GM12891 (cell line): Measurements from ENCODE around the gene GNAO1.

Experiments
- DNase-seq: peaks from one replicate; pipeline ENCODE4 v3.0.0; 2011; ENCODE audit warnings: low spot score; ENCODE audit not compliant: insufficient read length
- FAIRE-seq: peaks from 2 replicates; lab custom pipeline; 2011; peaks lifted over from hg19 to GRCh38; lab: Jason Lieb, UNC
- PAX5 ChIP-seq: IDR thresholded peaks from 2 replicates; pipeline ENCODE4 v1.6.1; 2011; ENCODE audit warnings: low read length, moderate library complexity, mild to moderate bottlenecking; ENCODE audit not compliant: insufficient read depth, severe bottlenecking
- POLR2A ChIP-seq: IDR thresholded peaks from 2 replicates; pipeline ENCODE4 v1.6.1; 2011; ENCODE audit warnings: low read depth, low read length, control low read depth
- POLR2AphosphoS5 ChIP-seq: IDR thresholded peaks from 2 replicates; pipeline ENCODE4 v1.6.1; 2011; ENCODE audit warnings: low read depth, low read length, control low read depth
- POU2F2 ChIP-seq: IDR thresholded peaks from 2 replicates; pipeline ENCODE4 v1.6.1; 2011; ENCODE audit warnings: low read depth, mild to moderate bottlenecking, control low read depth, low read length, moderate library complexity
- SPI1 ChIP-seq: IDR thresholded peaks from 2 replicates; pipeline ENCODE4 v1.6.1; 2011; ENCODE audit warnings: low read depth, low read length, control low read depth
- TAF1 ChIP-seq: IDR thresholded peaks from 2 replicates; pipeline ENCODE4 v1.6.1; 2011; ENCODE audit warnings: low read depth, low read length, control low read depth

Gene GNAO1

DNA sequence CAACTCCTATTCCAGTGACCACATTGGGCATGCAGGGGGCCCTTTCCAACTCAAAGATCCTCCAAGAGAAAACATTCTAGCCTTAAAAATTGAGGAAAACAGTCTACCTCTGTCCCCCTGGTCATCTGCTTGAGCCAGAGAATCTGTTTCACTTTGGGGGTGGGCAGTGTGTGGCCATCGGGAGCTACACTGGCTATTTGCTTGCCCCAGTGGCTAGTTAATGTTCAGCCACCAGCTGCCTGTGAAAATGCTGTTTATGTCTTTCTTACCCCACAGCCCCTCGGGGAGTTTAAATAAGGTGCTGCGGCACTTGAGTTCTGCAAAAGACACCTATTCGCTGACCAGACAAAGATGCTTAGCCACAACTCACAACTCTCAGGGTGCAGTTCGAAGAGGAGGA is 43.4 kb downstream of the GNAO1 start:
- FAIRE-seq (no peak), DNase-seq (no peak)
- no peak for TF ChIP-seq POLR2A

DNA sequence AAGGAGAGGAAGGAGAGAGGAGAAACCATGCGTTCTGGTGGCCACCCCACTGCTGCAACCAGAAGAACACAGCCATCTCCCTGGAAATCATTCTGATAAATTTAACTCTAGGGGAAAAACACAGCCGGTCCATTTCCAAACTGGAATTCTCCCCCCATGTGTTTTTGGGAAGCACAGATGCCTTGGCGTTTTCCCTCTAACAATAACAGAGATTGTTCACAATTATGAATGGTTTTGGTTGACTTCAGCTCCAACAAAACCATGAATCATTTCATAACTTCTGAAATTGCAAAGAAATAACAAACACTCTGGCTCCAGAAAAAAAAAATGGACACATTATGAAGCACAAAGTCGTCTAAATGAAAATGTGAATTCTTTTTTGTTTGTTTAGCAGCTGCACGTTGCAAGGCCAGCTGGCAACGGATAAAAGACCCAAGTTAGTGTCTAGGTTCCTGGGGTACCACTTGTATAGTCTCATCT is 46.2 kb downstream of the GNAO1 start:
- DNase-seq, result no peak

GRCh38 chr16:56238188-56238587 is 46.9 kb downstream of the GNAO1 start:
- no peak for TF ChIP-seq POLR2A
- TF ChIP-seq POLR2AphosphoS5, result no peak
- TF ChIP-seq PAX5, result no peak
- no peak for TF ChIP-seq POU2F2
- TF ChIP-seq TAF1, result no peak
- TF ChIP-seq SPI1, result no peak
- FAIRE-seq (no peak), DNase-seq (no peak)

More for the DNA sequence above, 46.2 kb downstream of the GNAO1 start:
- no peak for FAIRE-seq
- TF ChIP-seq POLR2AphosphoS5, result no peak
- TF ChIP-seq TAF1, result no peak
- TF ChIP-seq SPI1, result no peak
- no peak for TF ChIP-seq POU2F2
- TF ChIP-seq POLR2A, result no peak
- TF ChIP-seq PAX5, result no peak

DNA sequence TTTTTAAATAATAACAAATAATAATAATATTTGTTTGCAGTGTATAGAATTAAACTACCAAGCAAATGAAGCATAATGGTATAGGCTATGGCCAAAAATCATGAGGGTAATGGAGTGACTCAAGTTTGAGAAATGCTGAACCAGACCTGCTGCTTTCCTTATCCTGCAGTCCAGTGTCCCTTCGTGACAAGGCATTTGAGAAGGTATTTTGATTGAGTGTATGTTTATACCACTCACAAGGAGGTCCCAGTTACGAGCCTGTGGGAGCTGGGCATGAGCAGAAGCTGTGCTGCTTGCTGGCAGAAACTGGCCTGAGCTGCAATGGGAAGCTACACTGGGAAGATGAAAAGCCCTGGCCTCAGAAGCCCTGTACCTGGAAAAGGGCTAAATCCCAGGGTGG is 50.3 kb downstream of the GNAO1 start:
- TF ChIP-seq PAX5 (no peak), POU2F2 (no peak), POLR2A (no peak)
- FAIRE-seq (no peak), DNase-seq (no peak)

GRCh38 chr16:56242740-56243139 is 51.5 kb downstream of the GNAO1 start:
- FAIRE-seq, result no peak
- TF ChIP-seq SPI1 (no peak), POLR2A (no peak), POU2F2 (no peak), TAF1 (no peak), POLR2AphosphoS5 (no peak), PAX5 (no peak)

GRCh38 chr16:56244612-56245011 is 53.3 kb downstream of the GNAO1 start:
- no peak for FAIRE-seq
- TF ChIP-seq POLR2A (no peak), TAF1 (no peak), POU2F2 (no peak), PAX5 (no peak), POLR2AphosphoS5 (no peak), SPI1 (no peak)
- no peak for DNase-seq

More at GRCh38 chr16:56242740-56243139, 51.5 kb downstream of the GNAO1 start:
- DNase-seq, result no peak

DNA sequence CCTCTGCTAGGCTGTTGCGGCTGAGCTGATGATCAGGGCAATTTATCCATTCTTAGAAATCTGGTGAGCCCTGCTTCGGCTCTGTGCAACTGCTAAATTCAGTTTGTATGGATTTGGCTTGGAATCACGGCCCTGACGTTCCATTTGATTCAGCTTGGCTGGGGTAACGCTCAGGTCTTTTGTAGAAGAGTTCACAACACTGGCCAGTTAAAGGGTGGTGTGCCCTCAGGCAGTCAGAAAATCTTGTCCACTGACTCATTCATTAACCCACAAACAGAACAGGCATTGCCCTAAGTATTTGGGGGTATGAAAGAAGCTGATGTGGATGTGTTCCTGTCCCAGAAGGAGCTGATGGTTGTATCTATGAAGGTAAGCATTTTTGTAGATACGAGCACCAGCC is 53.9 kb downstream of the GNAO1 start:
- FAIRE-seq (no peak), DNase-seq (no peak)
- TF ChIP-seq SPI1, result no peak
- TF ChIP-seq POLR2AphosphoS5, result no peak
- TF ChIP-seq TAF1, result no peak
- TF ChIP-seq PAX5, result no peak
- no peak for TF ChIP-seq POLR2A
- no peak for TF ChIP-seq POU2F2

DNA sequence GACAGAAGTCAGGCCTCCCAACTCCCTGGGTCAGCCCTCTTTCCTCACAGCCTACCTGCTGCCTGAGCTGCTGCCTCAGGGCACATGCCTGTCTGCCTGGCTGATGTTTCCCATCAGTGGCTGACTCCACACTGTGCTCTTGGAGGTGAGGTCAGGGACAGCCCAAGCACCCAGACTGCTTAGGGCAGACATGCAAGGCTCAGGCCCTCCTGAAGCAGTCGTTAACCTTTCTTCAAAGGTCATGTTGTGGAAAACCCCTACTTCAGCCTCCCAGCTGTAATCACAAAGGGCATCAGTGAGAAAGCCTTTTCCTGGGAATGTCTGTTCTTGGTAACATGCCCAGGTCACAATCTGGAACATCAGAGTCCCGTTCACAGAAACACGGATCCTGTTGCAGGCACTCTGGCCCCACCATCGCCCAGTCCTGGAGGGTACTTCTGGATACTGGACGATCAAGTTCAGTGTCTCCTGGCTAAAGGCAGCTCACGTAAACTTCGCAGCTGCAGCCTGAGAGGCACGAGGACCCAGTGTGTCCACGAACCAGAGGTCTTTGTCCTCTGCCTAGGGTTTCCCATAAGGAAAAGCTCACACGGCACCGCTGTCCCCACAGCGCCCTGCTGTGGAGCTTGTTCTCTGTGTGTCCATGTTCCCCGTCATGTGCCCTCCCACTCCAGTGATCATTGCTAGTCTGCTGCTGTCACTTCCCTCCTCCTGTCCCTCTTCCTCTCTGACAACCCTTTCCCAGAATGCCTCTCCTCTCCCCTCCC is 54.9 kb downstream of the GNAO1 start:
- DNase-seq (no peak), FAIRE-seq (no peak)
- TF ChIP-seq SPI1 (no peak), TAF1 (no peak), POLR2A (no peak), POU2F2 (no peak), POLR2AphosphoS5 (no peak), PAX5 (no peak)

DNA sequence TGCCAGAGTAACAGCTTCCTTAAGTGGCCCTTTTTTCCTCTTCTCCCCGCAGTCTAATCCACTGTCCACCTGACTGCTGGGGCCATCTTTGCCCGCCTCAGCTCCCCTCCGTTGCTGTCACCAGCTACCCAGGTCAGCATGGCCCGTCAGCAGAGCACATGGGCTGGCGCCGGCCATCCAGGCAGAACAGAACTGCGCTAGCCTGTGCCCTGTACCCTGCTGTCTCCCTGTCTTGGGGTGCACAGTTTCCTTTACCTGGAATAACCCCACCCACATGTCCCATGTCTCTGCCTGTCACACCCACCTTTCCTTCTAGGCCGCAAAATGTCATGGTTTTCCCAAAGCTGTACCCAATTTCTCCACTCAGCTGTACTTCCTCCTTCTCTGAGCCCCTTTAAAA is 55.7 kb downstream of the GNAO1 start:
- DNase-seq (no peak), FAIRE-seq (no peak)
- TF ChIP-seq PAX5, result no peak
- TF ChIP-seq POLR2AphosphoS5, result no peak
- TF ChIP-seq TAF1, result no peak
- TF ChIP-seq SPI1, result no peak
- no peak for TF ChIP-seq POU2F2
- no peak for TF ChIP-seq POLR2A

DNA sequence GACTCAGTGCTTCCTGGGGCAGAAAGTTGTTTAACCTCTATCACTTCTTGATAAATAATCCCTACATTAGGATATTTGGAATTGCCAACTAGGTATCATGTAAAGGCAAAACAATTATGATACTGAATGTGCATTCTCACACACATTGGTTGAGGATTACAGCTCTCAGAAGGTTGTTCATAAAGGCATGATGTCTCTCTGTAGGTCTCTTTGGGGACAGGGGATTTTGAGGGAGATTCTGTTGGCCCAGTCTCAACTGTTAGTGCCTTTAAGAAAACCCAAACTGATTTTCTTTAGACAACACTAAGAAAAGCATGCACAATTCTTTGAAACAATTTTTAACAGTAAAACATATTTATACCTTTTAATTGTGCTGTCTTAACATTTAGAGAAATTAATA is 56.5 kb downstream of the GNAO1 start:
- DNase-seq, result no peak
- no peak for FAIRE-seq
- no peak for TF ChIP-seq PAX5
- no peak for TF ChIP-seq TAF1
- no peak for TF ChIP-seq SPI1
- no peak for TF ChIP-seq POLR2AphosphoS5
- TF ChIP-seq POLR2A, result no peak
- TF ChIP-seq POU2F2, result no peak
